GM18519 (cell line): Measurements from ENCODE around the gene PPP1R13B.

ENCODE experiments used
- ATAC-seq: cut with Tn5 transposase; IDR thresholded peaks from one replicate; pipeline ENCODE4 v1.9.1; 2021; ENCODE audit warnings: mild to moderate bottlenecking, moderate library complexity; ENCODE audit not compliant: unreplicated experiment, low FRiP score

The PPP1R13B gene

DNA sequence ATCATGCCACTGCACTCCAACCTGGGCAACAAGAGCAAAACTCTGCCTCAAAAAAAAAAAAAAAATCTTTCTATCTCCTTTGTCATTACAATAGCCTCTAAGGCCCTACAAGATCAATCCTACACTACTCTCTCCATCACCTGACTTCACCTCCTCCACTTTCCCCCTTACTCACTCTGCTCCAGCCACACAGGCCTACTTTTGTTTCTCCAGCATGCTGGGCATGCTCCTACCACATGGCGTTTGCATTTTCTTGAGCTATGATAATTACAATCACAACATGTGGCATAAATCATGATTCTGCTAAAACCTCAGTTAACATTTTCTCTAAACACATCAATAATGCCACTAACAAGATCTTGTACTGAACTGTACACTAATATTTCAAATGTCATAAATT, 7.8 kb downstream of the PPP1R13B start:
- no peak for ATAC-seq

DNA sequence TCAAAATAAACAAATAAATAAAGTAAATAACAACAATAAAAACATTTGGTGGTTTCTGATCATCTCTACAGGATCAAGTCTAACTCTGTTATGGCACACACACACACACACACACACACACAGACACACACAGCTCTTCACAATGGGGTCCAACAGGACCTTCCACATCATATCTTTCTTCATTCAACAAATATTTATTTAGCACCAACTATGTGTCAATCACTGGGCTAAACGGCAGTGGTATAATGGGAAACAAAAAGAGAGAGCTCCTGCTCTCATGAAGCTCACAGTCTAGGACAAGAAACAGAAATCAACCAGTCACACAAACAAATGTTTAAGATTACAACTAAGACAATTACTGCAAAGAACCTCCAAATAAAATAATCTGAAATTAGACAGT, 9.3 kb downstream of the PPP1R13B start:
- no peak for ATAC-seq

DNA sequence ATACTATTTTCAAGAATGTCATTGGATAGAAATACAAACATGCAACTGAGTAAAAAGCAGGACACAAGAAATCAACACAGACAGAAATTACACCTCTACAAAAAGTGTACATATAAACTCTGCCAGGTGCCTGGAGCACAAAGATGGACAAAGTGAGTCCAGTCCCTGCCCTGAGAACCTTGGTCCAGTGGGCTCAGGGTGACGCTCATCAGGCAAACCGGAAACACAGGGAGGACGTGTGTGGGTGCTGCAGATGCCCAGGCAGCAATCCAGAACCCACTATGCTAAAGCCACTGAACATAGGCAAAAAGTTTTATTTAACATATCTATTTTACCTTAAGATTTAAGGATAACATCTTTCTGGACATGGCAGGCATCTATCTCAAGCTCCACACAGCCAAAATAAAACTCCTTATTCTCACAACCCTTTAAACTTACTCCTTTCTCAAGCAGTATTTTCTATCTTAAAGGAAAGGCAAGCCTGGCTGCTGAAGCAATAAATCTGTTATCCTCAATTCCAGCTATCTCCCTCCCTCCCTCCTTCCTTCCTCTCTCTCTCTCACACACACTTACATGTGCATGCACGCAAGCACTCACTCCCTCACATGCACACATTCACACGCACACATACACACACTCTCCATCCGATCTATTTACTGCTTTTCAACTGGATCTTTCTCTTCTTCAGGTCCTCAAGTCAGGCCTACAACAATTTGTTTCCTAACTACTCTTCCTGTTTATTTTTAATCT, 10.2 kb downstream of the PPP1R13B start:
- ATAC-seq = no peak

DNA sequence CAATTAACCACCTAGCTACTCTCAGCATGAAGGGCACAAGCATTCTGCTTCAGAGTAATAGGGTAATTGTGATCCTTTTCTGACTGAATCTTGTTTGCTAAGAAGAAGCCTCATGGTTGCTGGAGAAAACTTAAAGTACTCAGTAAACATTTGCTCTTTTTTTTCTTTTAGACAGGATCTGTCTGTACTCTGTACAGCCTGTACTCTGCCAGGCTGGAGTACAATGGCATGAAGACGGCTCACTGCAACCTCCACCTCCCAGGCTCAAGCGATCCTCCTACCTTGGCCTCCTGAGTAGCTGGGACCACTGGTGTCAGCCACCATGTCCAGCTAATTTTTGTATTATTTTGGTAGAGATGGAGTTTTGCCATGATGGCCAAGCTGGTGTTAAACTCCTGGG, 12.4 kb downstream of the PPP1R13B start:
- ATAC-seq = no peak

DNA sequence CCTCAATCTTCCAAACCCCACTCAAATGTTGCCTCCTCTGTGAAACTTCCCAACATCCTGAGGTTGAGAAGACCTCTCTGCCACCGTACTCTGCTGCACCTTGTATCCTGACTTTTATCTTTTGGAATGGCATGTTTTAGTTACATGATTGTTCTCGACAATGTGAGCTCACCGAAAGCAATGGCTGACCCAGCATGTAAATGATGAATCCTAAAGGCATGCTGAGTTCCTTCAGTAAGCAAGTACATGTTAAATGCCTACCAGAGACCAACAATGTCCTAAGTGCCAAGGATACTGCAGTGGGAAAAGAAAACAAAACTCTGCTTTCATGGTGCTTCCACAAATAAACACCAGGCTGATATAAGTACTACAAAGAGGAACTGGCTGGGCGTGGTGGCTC, 13.7 kb downstream of the PPP1R13B start:
- ATAC-seq = no peak

DNA sequence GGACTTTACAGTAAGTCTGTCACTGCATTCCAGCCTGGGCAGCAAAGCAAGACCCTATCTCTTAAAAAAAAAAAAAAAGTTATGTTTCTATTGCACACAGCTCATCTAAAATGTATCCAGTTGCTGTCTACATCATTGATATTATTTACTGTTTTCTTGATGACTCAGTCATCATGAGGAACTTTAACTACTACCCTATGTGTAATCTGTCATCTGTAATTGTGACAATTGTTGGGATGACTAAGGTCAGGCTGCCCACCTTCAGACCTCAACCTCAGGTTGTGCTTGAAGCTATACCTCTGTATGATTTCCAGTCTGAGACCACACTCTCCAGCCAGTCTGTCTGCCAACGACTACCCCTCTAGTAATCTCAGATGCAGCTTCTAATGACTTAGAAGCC, 15.3 kb downstream of the PPP1R13B start:
- ATAC-seq = no peak

DNA sequence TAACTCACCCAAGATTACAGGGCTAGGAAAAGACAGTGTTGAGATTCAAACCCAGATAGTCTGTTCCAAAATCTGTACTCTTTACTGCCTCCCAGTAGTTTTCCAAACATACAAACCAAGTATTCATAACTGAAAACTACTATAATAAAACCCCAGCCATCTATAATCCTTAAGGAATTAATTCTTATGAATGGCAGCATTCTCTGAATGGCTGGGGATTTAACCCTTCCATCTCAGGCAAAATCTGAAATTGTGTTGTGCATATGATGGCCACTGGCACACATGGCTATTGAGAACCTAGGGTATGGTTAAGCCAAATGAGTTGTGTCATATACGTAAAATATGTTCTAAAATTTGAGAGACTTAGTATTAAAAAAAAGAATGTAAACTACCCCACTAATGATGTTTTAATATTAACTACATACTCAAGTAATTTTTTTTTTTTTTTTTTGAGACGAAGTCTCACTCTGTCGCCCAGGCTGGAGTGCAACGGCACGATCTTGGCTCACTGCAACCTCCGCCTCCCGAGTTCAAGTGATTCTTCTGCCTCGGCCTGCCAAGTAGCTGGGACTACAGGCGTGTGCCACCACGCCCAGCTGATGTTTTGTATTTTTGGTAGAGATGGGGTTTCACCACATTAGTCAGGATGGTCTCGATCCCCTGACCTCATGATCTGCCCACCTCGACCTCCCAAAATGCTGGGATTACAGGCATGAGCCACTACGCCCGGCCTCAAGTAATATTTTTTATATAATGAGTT, 16.7 kb downstream of the PPP1R13B start:
- no peak for ATAC-seq

DNA sequence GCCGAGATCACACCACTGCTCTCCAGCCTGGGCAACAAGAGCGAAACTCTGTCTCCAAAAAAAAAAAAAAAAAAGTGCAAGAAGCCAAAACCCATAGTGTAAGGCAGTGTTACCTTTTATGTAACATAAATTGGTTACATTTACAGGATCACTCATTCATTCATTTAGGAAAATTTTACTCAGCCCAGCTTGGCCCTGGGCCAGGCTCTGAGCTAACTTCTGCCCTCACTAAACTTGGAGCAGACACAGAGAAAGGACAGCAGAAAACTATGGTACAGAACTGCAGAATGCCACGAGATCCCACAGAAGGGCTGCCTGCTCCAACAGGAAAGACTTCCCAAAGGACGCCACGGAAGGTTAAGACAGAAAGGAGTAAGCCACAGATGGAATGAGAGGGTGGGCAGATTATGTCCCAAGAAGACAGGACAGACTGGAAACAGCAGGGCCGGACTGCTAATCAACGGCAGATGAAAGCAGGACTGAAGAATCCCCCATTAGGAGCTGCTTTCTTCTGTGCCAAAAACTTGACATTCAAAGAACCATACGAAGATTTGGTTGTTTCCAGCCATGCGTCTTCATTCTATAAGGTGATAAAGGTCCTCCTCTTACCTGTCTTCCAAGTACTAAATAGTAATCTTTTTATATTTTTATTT, 18.9 kb downstream of the PPP1R13B start:
- no peak for ATAC-seq

DNA sequence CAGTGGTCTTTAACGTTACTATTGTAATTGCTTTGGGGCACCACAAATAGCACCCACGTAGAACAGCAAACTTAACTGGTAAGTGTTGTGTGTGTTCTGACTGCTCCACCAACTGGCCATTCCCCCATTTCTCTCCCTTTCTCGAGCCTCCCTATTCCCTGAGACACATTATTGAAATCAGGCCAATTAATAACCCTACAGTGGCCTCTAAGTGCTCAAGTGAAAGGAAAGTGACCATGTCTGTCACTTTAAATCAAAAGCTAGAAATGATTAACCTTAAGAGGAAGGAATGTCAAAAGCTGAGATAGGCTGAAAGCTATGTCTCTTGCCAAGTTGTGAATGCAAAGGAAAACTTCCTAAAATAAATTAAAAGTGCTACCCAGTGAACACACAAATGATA, 22.3 kb downstream of the PPP1R13B start:
- no peak for ATAC-seq

DNA sequence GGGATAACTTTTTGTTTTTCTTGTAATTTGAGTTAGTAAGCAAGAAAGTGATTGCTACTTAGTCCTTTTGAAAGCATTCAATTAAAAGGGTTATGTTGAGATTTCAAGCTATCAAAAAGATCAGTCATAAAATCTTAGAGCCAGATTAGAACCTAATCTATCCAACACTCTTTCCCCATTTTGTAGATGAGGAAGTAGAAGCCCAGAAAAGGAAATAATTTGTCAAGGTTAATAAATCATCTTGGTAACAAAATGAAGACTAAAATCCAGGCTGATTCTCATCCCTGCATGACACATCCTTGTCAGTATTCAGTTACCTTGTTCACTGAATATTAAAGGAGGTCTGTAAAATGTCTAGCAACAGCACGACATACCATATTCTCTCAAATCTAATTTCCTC, 26.5 kb downstream of the PPP1R13B start:
- ATAC-seq = no peak

DNA sequence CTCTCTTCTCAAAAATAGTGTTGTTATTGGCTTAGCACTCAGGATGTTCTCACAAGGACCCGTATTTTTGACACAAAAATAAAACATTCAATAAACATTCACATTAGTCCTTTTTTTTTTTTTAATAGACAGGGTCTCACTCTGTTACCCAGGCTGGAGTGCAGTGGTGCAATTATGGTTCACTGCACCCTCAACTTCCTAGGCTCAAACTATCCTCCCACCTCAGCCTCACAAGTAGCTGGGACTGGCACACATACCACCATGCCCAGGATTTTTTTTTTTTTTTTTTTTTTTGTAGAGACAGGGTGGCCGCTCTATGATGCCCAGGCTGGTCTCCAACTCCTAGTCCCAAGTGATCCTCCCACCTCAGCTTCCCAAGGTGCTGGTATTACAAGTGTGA, 27.0 kb downstream of the PPP1R13B start:
- no peak for ATAC-seq

DNA sequence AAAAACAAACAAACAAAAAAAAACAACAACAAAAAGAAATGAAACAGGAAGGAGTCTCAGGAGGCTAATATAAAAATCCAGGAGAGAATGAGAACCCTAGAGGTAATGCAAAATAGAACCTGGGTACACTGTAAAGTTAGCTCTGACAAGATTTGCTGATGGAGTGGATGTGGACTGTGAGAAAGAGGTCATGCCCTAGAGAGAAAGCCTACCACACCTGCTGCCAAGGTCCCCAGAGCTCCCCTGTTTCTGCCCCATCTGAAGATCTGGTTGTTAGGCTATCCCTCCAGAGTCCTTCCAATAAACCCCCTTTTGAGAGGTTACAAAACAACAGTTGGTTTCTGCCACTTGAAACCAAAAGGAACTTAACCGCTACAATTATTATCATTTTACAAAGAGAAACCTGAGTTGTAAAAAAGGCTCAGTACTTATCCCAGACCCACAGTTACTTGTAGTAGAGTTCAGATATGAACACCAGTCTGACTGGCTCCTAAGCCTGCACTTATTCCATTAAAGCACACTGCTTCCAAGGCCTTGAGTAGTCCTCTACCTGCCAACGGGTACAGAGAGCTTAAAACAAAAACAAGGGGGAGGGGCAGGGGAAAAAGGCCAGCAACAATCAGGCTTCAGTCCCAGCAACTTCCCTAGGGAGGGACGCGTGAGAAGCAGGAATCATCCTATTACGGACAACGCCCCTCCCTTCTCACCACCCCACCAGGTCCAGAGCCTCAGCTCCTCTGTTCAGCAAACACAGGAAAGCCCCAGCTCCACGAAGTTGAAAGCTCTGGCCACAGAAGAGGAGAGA, 27.7 kb downstream of the PPP1R13B start:
- no peak for ATAC-seq

DNA sequence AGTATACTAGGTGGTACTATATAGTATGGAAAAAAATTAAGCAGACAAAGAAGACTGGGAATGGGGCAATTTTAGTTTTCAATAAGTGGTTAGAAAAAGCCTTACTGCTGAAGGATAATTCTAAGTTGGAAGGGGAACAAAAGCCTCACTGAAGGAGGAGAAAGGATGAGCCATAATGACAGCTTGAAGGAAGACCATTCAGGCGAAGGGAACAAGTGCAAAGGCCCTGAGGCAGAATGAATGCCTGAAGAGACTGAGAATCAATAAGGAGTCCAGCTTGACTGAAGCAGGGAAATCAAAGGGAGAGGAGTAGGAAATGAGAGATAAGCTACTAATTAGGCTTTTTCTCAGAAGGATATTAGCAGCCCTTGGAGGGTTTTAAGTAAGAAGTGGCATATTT, 28.5 kb downstream of the PPP1R13B start:
- ATAC-seq = no peak

DNA sequence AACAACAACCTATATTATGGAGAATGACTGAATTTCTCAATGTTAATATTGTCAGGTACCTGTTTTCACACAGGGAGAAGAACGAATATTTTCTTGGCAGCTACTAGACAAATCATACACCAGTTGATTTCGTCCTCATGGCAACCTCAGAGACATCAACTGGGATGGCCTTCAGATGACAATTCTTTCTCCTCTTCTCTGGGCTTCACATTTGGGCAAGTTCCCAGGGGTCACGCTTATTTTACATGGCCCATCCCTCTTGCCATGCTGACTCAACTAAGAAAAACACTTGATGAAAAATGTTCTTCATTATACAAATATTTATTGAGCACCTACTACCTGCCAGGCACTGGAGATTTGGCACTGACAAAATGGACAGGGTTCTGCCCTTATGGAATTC, 29.0 kb downstream of the PPP1R13B start:
- no peak for ATAC-seq

DNA sequence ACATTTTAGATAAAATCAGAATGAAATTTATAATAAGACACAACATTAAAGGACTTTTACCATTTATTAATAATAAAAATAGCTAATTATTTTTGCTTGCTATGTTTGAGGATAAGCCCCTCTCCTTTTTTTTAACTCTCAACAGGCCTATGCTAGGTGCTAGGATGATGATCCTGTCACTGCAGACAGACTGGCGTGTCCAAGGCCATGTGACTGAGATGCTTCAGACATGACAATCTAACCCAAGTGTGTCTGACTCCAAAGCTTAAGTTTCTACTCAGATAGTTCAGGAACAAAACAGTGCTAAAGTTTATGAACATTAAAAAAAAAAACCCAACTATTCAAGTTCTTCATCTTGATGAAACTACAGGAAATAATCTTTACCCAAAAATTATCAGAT, 29.8 kb downstream of the PPP1R13B start:
- ATAC-seq = no peak

DNA sequence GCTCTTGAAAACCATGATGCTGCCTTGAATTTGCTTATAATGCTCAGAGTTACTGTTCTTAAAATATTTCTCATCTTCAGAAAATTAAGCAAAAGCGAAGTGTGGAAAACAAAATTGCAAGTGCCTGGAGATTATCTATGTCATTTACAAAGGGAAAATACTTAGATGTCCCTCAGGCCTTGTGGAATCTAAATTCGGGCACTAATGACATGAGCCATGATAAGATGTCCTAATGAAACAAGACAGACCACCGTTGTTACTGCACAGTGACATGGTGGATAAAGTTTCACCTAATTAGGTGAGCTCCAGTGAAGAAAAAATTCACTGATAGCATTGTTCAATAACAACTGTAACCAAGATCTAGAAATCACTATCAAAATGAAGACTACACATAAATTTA, 30.4 kb downstream of the PPP1R13B start:
- no peak for ATAC-seq

DNA sequence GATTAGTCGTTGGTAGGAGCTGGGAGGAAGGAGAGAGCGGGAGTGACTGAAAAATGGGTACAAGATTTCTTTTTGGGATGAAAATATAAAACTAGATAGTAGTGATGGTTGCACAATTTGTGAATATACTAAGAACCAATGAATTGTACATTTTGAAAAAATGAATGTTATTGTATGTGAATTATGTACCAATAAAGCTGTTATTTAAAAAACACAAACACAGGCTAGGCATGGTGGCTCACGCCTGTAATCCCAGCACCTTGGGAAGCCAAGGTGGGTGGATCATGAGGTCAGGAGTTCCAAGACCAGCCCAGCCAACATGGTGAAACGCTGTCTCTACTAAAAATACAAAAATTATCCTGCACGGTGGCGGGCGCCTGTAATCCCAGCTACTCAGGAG, 32.1 kb downstream of the PPP1R13B start:
- no peak for ATAC-seq

DNA sequence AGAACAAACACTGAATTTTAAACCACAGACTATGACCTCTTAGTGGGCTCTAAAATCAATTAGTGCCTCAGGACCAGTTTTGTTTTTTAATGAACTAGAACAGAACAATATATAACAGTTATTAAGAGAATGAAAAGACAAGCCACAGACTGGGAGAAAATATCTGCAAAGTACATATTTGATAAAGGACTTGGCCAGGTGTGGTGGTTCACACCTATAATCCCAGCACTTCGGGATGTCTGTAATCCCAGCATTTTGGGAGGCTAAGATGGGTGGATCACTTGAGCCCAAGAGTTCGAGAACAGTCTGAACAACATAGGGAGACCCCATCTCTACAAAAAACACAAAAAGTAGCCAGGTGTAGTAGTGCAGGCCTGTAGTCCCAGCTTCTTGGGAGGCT, 36.2 kb downstream of the PPP1R13B start:
- ATAC-seq = no peak

DNA sequence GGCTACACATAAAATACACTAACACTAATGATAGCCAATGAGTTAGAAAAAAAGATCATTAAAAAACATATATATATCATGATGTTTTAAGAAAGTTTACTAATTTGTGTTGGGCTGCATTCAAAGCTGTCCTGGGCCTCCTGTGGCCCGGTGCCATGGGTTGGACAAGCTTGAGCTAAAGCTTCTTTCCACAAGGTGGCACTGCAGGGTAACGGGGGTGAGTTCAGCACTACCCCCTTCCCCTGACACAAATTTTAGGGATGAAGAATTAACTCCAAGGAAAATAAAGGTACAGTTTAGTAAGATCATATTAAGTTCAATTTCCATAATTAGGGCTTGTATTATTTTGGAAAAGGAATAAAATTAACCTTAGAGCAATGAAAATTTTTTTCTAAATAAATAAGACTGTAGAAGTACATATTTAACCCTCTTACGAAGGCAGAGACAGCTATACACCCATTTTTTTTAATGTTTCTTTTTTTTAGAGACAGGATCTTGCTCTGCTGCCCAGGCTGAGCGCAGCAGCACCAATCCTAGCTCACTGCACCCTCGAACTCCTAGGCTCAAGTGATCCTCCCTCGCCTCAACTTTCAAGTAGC, 38.9 kb downstream of the PPP1R13B start:
- no peak for ATAC-seq

DNA sequence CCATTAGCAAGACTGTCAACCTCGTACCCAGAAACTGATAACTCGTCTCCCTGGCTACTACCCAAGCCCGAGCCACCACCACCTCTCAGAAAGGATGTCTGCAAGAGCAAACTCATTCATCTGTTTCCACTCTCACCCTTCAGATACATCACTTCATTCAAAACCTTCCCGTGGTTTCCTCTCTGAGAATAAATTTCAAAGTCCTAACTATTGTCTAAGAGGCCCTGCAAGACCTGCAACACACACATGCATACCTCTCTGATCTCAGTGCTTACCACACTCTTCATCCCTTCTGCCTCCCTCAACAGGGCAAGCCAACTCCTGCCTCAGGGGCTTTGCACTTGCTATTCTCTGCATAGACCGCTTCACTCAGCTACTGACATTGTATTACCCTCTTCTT, 40.6 kb downstream of the PPP1R13B start:
- ATAC-seq = no peak

DNA sequence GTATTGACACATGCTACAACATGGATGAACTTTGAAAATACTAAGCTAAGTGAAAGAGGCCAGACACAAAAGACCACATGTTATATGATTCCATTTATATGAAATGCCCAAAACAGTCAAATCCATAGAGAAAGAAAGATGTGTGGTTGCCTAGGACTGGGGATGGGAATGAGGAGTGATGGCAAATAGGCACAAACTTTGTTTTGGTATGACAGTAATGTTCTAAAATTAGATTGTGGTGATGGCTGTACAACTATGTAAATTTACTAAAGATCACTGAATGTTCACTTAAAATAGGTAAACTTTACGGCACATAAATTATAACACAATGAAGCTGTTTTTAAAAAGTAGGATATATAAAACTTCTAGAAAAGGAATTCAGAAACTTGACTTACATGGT, 41.7 kb downstream of the PPP1R13B start:
- ATAC-seq = no peak
